GM12891 (cell line): Measurements from ENCODE around the gene PCSK4.

Experiments used
- DNase-seq: peaks from one replicate; pipeline ENCODE4 v3.0.0; 2011; ENCODE audit warnings: low spot score; ENCODE audit not compliant: insufficient read length
- FAIRE-seq: peaks from 2 replicates; lab custom pipeline; 2011; peaks lifted over from hg19 to GRCh38; lab: Jason Lieb, UNC
- PAX5 ChIP-seq: IDR thresholded peaks from 2 replicates; pipeline ENCODE4 v1.6.1; 2011; ENCODE audit warnings: low read length, moderate library complexity, mild to moderate bottlenecking; ENCODE audit not compliant: insufficient read depth, severe bottlenecking
- POLR2A ChIP-seq: IDR thresholded peaks from 2 replicates; pipeline ENCODE4 v1.6.1; 2011; ENCODE audit warnings: low read depth, low read length, control low read depth
- POLR2AphosphoS5 ChIP-seq: IDR thresholded peaks from 2 replicates; pipeline ENCODE4 v1.6.1; 2011; ENCODE audit warnings: low read depth, low read length, control low read depth
- POU2F2 ChIP-seq: IDR thresholded peaks from 2 replicates; pipeline ENCODE4 v1.6.1; 2011; ENCODE audit warnings: low read depth, mild to moderate bottlenecking, control low read depth, low read length, moderate library complexity
- SPI1 ChIP-seq: IDR thresholded peaks from 2 replicates; pipeline ENCODE4 v1.6.1; 2011; ENCODE audit warnings: low read depth, low read length, control low read depth
- TAF1 ChIP-seq: IDR thresholded peaks from 2 replicates; pipeline ENCODE4 v1.6.1; 2011; ENCODE audit warnings: low read depth, low read length, control low read depth

The PCSK4 gene

GRCh38 chr19:1495799-1496713 lies 5.9 kb upstream of the PCSK4 start:
- no peak for FAIRE-seq
- TF ChIP-seq POU2F2 = no peak
- no peak for TF ChIP-seq POLR2A
- TF ChIP-seq SPI1 = no peak
- no peak for TF ChIP-seq PAX5
- no peak for TF ChIP-seq POLR2AphosphoS5
- no peak for TF ChIP-seq TAF1
- DNase-seq = no peak

DNA sequence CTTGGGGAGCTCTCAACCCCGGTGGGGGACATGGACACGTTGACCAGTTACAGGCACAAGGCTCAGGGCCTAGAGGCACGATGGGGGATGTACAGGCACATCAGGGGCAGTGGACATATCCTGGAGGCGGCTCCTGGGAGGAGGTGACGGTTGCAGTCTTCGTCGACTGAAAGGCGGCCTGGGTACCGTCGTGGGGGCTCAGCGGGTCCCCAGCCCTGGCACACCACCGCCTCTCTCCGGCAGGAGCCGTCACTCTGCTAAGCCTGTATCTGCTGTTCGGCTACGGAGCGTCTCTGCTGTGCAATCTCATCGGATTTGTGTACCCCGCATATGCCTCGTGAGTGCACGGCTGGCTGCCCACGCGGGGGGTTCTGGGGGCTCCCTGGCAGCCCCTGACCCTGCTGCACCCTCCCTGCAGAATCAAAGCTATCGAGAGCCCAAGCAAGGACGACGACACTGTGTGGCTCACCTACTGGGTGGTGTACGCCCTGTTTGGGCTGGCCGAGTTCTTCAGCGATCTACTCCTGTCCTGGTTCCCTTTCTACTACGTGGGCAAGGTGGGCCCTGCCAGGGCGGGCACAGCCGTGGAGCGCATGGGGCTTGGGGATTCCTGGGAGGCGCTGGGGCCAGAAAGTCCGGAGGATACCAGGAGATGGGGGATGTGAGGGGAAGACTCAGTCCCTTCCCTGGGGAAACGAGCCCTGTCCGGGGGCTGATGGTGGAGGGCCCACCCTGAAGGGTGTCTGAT lies 5.1 kb upstream of the PCSK4 start:
- no peak for FAIRE-seq
- TF ChIP-seq SPI1 = no peak
- TF ChIP-seq POU2F2 = no peak
- no peak for TF ChIP-seq POLR2A
- TF ChIP-seq POLR2AphosphoS5 = no peak
- TF ChIP-seq TAF1 = no peak
- TF ChIP-seq PAX5 = no peak
- DNase-seq = no peak

GRCh38 chr19:1494115-1494815 lies 4.1 kb upstream of the PCSK4 start:
- TF ChIP-seq SPI1 (no peak), POLR2AphosphoS5 (no peak), TAF1 (no peak), PAX5 (no peak), POLR2A (no peak), POU2F2 (no peak)
- DNase-seq (no peak), FAIRE-seq (no peak)

GRCh38 chr19:1492474-1493006 lies 2.4 kb upstream of the PCSK4 start:
- TF ChIP-seq SPI1 = no peak
- TF ChIP-seq PAX5 = no peak
- no peak for TF ChIP-seq POLR2A
- TF ChIP-seq POLR2AphosphoS5 = no peak
- TF ChIP-seq TAF1 = no peak
- TF ChIP-seq POU2F2 = no peak
- DNase-seq (no peak), FAIRE-seq (no peak)

DNA sequence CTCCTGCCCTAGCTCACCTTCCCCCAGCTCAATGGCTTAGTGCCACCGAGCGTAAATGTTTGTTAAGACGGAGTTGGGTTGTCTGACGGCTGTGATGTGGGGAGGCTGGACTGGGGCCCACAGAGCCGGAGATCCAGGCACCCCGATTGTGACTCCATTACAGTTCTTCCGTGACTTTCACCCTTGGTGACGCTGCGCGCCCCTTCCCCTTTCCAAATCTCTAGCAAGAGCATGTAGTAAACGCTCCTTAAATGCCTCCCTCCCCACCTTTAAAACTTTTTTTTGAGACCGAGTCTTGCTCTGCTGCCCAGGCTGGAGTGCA lies 1.7 kb upstream of the PCSK4 start:
- DNase-seq = no peak
- FAIRE-seq = peak; percentile 41
- TF ChIP-seq PAX5 (no peak), TAF1 (no peak), SPI1 (no peak), POLR2A (no peak), POLR2AphosphoS5 (no peak), POU2F2 (no peak)

GRCh38 chr19:1491114-1491848 lies 1.1 kb upstream of the PCSK4 start, which contains the start of gene REEP6:
Gene REEP6 (plus strand): TSS chr19:1491181. CDS start chr19:1491270, 89 bp downstream.
- FAIRE-seq (no peak), DNase-seq (no peak)

GRCh38 chr19:1489463-1490310 lies 463 bp downstream of the PCSK4 start:
- no peak for TF ChIP-seq SPI1
- TF ChIP-seq PAX5 = no peak
- TF ChIP-seq POLR2AphosphoS5 = no peak
- no peak for TF ChIP-seq POU2F2
- no peak for TF ChIP-seq POLR2A
- TF ChIP-seq TAF1 = no peak
- DNase-seq (no peak), FAIRE-seq (no peak)

More at GRCh38 chr19:1491114-1491848, 1.1 kb upstream of the PCSK4 start, which contains the start of gene REEP6:
- TF ChIP-seq POLR2AphosphoS5 (no peak), SPI1 (no peak), POU2F2 (no peak), PAX5 (no peak), POLR2A (no peak), TAF1 (no peak)
